ENCODE results near the gene SERPINA10. TPM values are rescaled to one million over a fixed set of nuclear protein-coding genes. Genes with fewer than 3 reads are reported as not detected.

SERPINA10 gene
- total RNA-seq, 2 experiments from 2014 or later, result not detected

DNA sequence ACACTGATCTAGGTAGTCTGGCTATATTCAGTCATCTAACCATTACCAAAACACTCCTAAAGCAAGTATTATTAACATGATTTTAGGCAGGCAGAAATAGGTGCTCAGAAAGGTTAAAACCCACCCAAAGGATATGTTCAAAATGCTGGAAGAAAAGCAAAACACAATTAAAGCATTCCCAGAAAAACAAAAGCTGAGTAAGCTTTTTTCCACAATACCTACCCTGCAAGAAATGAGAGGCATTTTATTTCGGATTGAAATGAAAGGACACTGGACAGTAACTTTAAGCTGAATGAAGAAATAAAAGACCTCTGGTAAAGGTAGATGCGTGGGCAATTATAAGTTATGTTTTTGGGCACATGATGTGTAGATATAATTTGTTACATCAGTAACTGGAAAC, 21.8 kb upstream of the SERPINA10 start:
- ChIA-PET CTCF (ENCODE audit: unreplicated experiment) (no interaction called here), POLR2A (no interaction called here)
- Histone ChIP-seq H3K9me2 (ENCODE audit: insufficient read depth, low read length) (no peaks in the 10 kb centered on the region), H3K4me2 (ENCODE audit: low read length) (no peak overlapping the region), H3K27ac (ENCODE audit: low read depth, low read length, poor library complexity, severe bottlenecking) (no peak overlapping the region), H3K4me1 (ENCODE audit: insufficient read depth, low read length, poor library complexity, severe bottlenecking) (no peaks in the 10 kb centered on the region), H3K4me3 (ENCODE audit: low read depth, low read length, poor library complexity, severe bottlenecking) (no peak overlapping the region), H3K9me3 (ENCODE audit: low read length) (no peaks in the 10 kb centered on the region), H3K79me2 (ENCODE audit: insufficient read depth, low read depth, low read length) (no peaks in the 10 kb centered on the region), H4K20me1 (ENCODE audit: insufficient read depth, low read length) (no peaks in the 10 kb centered on the region), H3K36me3 (ENCODE audit: insufficient read depth, low read length) (no peaks in the 10 kb centered on the region), H2AFZ (ENCODE audit: low read length) (no peak overlapping the region)
- intact Hi-C loops (cut with micrococcal nuclease; ENCODE audit: unreplicated experiment), result no loop called here
- no peak for DNase-seq (ENCODE audit: low spot score)
- TF ChIP-seq, protein P1, sequence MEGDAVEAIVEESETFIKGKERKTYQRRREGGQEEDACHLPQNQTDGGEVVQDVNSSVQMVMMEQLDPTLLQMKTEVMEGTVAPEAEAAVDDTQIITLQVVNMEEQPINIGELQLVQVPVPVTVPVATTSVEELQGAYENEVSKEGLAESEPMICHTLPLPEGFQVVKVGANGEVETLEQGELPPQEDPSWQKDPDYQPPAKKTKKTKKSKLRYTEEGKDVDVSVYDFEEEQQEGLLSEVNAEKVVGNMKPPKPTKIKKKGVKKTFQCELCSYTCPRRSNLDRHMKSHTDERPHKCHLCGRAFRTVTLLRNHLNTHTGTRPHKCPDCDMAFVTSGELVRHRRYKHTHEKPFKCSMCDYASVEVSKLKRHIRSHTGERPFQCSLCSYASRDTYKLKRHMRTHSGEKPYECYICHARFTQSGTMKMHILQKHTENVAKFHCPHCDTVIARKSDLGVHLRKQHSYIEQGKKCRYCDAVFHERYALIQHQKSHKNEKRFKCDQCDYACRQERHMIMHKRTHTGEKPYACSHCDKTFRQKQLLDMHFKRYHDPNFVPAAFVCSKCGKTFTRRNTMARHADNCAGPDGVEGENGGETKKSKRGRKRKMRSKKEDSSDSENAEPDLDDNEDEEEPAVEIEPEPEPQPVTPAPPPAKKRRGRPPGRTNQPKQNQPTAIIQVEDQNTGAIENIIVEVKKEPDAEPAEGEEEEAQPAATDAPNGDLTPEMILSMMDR (conservative IDR thresholded peaks at IDR 0.05; ENCODE audit: low read length), result no peak
- no TSS peak for BruUV-seq (replicated peaks)

DNA sequence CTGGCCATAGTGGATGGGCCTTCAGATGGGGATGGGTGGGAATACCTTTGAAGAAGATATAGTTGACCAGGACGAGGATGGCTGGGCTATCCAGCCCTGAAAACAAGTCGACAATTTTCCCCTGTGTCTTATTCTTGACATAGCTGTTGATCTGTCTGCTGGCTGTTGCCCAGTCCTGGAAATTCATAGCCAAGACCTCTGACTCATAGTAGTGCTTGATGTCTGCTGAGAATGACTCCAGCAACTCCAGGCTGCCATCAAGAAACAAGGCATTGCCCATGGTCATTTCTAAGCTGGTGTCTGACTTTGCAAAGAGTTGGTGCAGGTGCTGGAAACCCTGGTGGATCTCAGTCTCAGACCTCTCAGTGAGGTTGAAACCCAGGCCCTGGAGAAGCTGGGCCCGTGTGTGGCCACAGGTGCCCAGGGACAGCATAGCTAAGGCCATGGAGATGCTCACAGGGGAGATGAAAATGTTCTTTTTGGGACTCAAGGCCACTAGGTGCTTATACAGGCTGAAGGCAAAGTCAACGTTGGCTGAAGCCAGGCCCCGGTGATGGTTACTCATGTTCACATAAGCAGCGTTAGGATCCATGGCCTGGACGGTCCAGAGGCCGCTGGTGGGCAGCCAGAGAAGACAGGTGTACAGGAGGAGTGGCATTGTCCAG, 21.1 kb upstream of the SERPINA10 start:
- Histone ChIP-seq H4K20me1 (ENCODE audit: insufficient read depth, low read length) (no peaks in the 10 kb centered on the region), H3K36me3 (ENCODE audit: insufficient read depth, low read length) (no peaks in the 10 kb centered on the region), H3K4me1 (ENCODE audit: insufficient read depth, low read length, poor library complexity, severe bottlenecking) (no peaks in the 10 kb centered on the region), H3K79me2 (ENCODE audit: insufficient read depth, low read depth, low read length) (no peaks in the 10 kb centered on the region), H2AFZ (ENCODE audit: low read length) (no peak overlapping the region), H3K9me2 (ENCODE audit: insufficient read depth, low read length) (no peaks in the 10 kb centered on the region), H3K27ac (ENCODE audit: low read depth, low read length, poor library complexity, severe bottlenecking) (no peak overlapping the region), H3K4me3 (ENCODE audit: low read depth, low read length, poor library complexity, severe bottlenecking) (no peak overlapping the region), H3K4me2 (ENCODE audit: low read length) (no peak overlapping the region), H3K9me3 (ENCODE audit: low read length) (no peaks in the 10 kb centered on the region)
- CTCF ChIA-PET (ENCODE audit: unreplicated experiment), result no interaction called here
- TF ChIP-seq, protein P1 (conservative IDR thresholded peaks at IDR 0.05; ENCODE audit: low read length), result no peak
- no peak for TF ChIP-seq EZH2phosphoT487 (IDR thresholded peaks at IDR 0.05; ENCODE audit: borderline replicate concordance, low read depth, low read length)
- no TSS peak for BruUV-seq (replicated peaks)
- intact Hi-C loops (cut with micrococcal nuclease; ENCODE audit: unreplicated experiment), result no loop called here
- DNase-seq (ENCODE audit: low spot score), result no peak
- POLR2A ChIA-PET, result no interaction called here

DNA sequence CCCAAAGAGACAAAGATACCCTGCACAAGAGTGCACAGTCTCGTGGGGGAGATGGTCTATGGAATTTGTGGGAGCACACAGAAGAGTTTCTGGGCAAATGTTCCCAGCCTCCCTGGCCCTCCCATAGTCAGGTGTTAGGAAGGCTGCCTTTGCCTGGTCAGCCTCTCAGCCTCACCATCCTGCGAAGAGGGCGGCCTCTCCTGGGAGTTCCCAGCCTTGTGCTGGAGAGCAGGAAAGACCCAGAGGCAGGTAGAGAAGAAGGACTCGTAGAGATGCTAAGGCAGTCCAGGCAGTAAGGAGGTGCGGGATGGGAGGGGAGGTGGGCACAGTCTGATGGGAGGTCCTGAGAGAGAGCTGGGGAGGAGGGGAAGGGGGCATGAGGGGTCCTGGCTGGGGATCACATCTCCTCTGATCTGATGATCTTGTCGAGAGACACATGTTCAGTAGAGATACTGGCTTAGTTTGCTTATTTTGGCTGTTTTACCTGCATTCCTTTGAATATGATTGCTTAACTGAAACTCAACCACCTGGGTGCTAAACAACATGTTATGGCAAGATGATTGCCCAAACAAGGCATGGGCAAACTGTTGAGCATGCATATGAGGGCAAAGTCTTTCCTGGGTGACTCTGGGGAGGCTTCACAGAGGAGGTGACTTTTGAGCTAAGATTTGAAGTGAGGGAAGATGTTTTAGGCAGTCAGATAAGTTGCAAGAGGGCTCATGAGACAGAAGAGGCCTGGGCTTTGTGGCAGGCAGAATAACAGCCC, 19.6 kb upstream of the SERPINA10 start:
- H3K9me3 ChIP-seq (ENCODE audit: low read length), result 0 out of 2 replicates have a peak, but pooled peaks cover 4% of the 10 kb centered on the region
- BruUV-seq (replicated peaks), result no TSS peak
- no peaks in the 10 kb centered on the region for H4K20me1 ChIP-seq (ENCODE audit: insufficient read depth, low read length)
- no peaks in the 10 kb centered on the region for H3K36me3 ChIP-seq (ENCODE audit: insufficient read depth, low read length)
- H3K4me1 ChIP-seq (ENCODE audit: insufficient read depth, low read length, poor library complexity, severe bottlenecking), result no peaks in the 10 kb centered on the region
- no peaks in the 10 kb centered on the region for H3K9me2 ChIP-seq (ENCODE audit: insufficient read depth, low read length)
- intact Hi-C loops (cut with micrococcal nuclease; ENCODE audit: unreplicated experiment), result no loop called here
- no peak for DNase-seq (ENCODE audit: low spot score)
- H3K4me2 ChIP-seq (ENCODE audit: low read length), result no peak overlapping the region
- CTCF ChIA-PET (ENCODE audit: unreplicated experiment), result no interaction called here
- POLR2A ChIA-PET, result no interaction called here
- no peak overlapping the region for H3K4me3 ChIP-seq (ENCODE audit: low read depth, low read length, poor library complexity, severe bottlenecking)
- H3K27ac ChIP-seq (ENCODE audit: low read depth, low read length, poor library complexity, severe bottlenecking), result no peak overlapping the region
- no peaks in the 10 kb centered on the region for H3K79me2 ChIP-seq (ENCODE audit: insufficient read depth, low read depth, low read length)
- no peak overlapping the region for H2AFZ ChIP-seq (ENCODE audit: low read length)
- TF ChIP-seq, protein P1 (conservative IDR thresholded peaks at IDR 0.05; ENCODE audit: low read length), result no peak
- no peak for TF ChIP-seq EZH2phosphoT487 (IDR thresholded peaks at IDR 0.05; ENCODE audit: borderline replicate concordance, low read depth, low read length)

All from OCI-LY7 (cell line).